Right lobe of liver (tissue), 4 donors: Measurements from ENCODE around the gene TRIM63.

Source experiments
- POLR2A ChIP-seq: fragments of 450-650 bp; IDR thresholded peaks from one replicate; pipeline ENCODE4 v1.6.1; 2017; ENCODE audit warnings: antibody characterized with exemption, mild to moderate bottlenecking
- TF ChIP-seq, protein P1 (sequence below), 4 donors: fragments of 200-600 bp in 3 of 4; fragments of 450-650 bp in 1 of 4; IDR thresholded peaks; one replicate each; pipeline versions ENCODE4 v1.5.1 to v1.8.0; 2016 to 2022; ENCODE audit warnings: antibody characterized with exemption in 4 of 4, mild to moderate bottlenecking in 2 of 4
- donor health status: DM: no; HTN: no; CAD: no.
- donor health status: DM: no; HTN: no; CAD: no.
- donor health status: DM: no; HTN: yes; CAD: no.

DNA sequence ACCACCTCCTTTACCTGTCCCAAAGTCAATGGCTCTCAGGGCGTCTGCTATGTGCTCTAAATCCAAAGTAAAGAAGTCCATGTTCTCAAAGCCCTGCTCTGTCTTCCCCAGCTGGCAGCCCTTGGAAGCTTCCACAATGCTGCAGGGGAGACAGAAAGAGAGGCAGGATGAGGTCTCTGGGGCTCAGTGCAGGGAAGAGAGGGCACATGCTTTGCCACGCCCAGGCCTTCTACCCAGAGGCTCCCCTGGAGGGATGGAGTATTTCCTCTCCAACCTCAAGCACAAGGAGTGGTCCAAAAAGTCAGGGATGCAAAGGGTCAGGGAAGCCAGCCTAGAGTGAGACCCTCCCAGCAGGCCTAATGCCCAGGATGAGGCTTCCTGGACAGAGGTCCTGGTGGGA, 10.2 kb downstream of the TRIM63 start:
- TF ChIP-seq, protein P1, sequence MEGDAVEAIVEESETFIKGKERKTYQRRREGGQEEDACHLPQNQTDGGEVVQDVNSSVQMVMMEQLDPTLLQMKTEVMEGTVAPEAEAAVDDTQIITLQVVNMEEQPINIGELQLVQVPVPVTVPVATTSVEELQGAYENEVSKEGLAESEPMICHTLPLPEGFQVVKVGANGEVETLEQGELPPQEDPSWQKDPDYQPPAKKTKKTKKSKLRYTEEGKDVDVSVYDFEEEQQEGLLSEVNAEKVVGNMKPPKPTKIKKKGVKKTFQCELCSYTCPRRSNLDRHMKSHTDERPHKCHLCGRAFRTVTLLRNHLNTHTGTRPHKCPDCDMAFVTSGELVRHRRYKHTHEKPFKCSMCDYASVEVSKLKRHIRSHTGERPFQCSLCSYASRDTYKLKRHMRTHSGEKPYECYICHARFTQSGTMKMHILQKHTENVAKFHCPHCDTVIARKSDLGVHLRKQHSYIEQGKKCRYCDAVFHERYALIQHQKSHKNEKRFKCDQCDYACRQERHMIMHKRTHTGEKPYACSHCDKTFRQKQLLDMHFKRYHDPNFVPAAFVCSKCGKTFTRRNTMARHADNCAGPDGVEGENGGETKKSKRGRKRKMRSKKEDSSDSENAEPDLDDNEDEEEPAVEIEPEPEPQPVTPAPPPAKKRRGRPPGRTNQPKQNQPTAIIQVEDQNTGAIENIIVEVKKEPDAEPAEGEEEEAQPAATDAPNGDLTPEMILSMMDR (IDR thresholded peaks at IDR 0.05): no peak
- no peak for TF ChIP-seq POLR2A
